SK-N-SH (cell line): Measurements from ENCODE around the gene AMPD2. TPM values are rescaled to one million over a fixed set of nuclear protein-coding genes. Genes with fewer than 3 reads are reported as not detected.

Experiments used
- CTCF ChIA-PET: fragments of 300-600, 350-600 bp; formaldehyde crosslinking; extraction: SDS; loops from one replicate; lab custom pipeline; 2021; lab: Yijun Ruan, JAX
- POLR2A ChIA-PET: fragments of 350-600 bp; sonication (Branson Sonifier 250); formaldehyde crosslinking; extraction: SDS; loops from one replicate; lab custom pipeline; 2020; ENCODE audit warnings: antibody characterized with exemption, inconsistent platforms; lab: Yijun Ruan, JAX
- DNase-seq: peaks from one replicate; pipeline ENCODE4 v3.0.0; 2012
- H2AFZ ChIP-seq: fragments of 200-600 bp; sonication (generic); 2 replicates; pipeline ENCODE4 v1.8.1; 2016; ENCODE audit warnings: antibody characterized with exemption, mild to moderate bottlenecking, low read depth
- H3F3A ChIP-seq: fragments of 200-600 bp; sonication (generic); replicated peaks from 2 replicates; pipeline ENCODE3; 2016; ENCODE audit warnings: antibody characterized with exemption, mild to moderate bottlenecking; ENCODE audit not compliant: insufficient read depth
- H3K27ac ChIP-seq, 2 experiments: fragments of 200-500 bp in 1 of 2; fragments of 200-600 bp in 1 of 2; sonication (Bioruptor generic) in 1 of 2; sonication (generic), shearing (Covaris generic) in 1 of 2; 2 replicates each; pipeline versions ENCODE4 v1.5.1 to v1.6.1; 2014 to 2016; ENCODE audit warnings: low read depth in 2 of 2, inconsistent platforms in 1 of 2, low read length in 1 of 2, mild to moderate bottlenecking in 1 of 2, mixed read lengths in 1 of 2
- H3K27me3 ChIP-seq: fragments of 200-600 bp; sonication (generic), shearing (Covaris generic); 2 replicates; pipeline ENCODE4 v1.6.1; 2016; ENCODE audit warnings: mixed run types; ENCODE audit not compliant: insufficient read depth
- H3K36me3 ChIP-seq, 2 experiments: fragments of 200-500 bp in 1 of 2; fragments of 200-600 bp in 1 of 2; sonication (Bioruptor generic) in 1 of 2; sonication (generic) in 1 of 2; replicated peaks in 1 of 2; 2 replicates each; pipeline versions ENCODE3 to v1.5.1; 2014 to 2016; ENCODE audit warnings: low read length in 1 of 2, mild to moderate bottlenecking in 1 of 2; ENCODE audit not compliant: insufficient read depth in 2 of 2, control insufficient read depth in 1 of 2
- H3K4me1 ChIP-seq, 2 experiments: fragments of 200-500 bp in 1 of 2; fragments of 200-600 bp in 1 of 2; sonication (Bioruptor generic) in 1 of 2; sonication (generic), shearing (Covaris generic) in 1 of 2; 2 replicates each; pipeline versions ENCODE4 v1.5.1 to v1.6.1; 2014 to 2016; ENCODE audit warnings: low read depth in 1 of 2, low read length in 1 of 2, mixed run types in 1 of 2; ENCODE audit not compliant: insufficient read depth in 2 of 2, control insufficient read depth in 1 of 2
- H3K4me2 ChIP-seq: fragments of 200-600 bp; sonication (generic), shearing (Covaris generic); 2 replicates; pipeline ENCODE4 v1.6.1; 2017; ENCODE audit warnings: mixed run types
- H3K4me3 ChIP-seq, 2 experiments: fragments of 200-500 bp in 1 of 2; fragments of 200-600 bp in 1 of 2; sonication (Bioruptor generic) in 1 of 2; sonication (generic), shearing (Covaris generic) in 1 of 2; 2 replicates each; pipeline versions ENCODE4 v1.5.1 to v1.8.1; 2014 to 2016; ENCODE audit warnings: low read depth in 2 of 2, inconsistent platforms in 1 of 2, low read length in 1 of 2, mild to moderate bottlenecking in 1 of 2, mixed read lengths in 1 of 2, moderate library complexity in 1 of 2
- H3K79me2 ChIP-seq: fragments of 200-600 bp; sonication (generic); 2 replicates; pipeline ENCODE4 v1.8.1; 2017; ENCODE audit warnings: mild to moderate bottlenecking; ENCODE audit not compliant: insufficient read depth
- H3K9ac ChIP-seq: fragments of 200-600 bp; sonication (generic); 2 replicates; pipeline ENCODE4 v1.6.1; 2017; ENCODE audit warnings: mixed run types
- H3K9me2 ChIP-seq: fragments of 200-600 bp; sonication (generic); 2 replicates; pipeline ENCODE4 v1.6.1; 2017; ENCODE audit warnings: mixed run types
- H3K9me3 ChIP-seq: fragments of 200-600 bp; sonication (generic); 2 replicates; pipeline ENCODE4 v1.6.1; 2017; ENCODE audit warnings: mixed run types, mild to moderate bottlenecking, moderate library complexity
- H4K20me1 ChIP-seq: fragments of 200-600 bp; sonication (generic); 2 replicates; pipeline ENCODE4 v1.6.1; 2017; ENCODE audit warnings: mild to moderate bottlenecking, mixed run types; ENCODE audit not compliant: insufficient read depth
- ELF1 ChIP-seq: IDR thresholded peaks from 2 replicates; pipeline ENCODE4 v1.4.0; 2012
- MEF2A ChIP-seq: IDR thresholded peaks from 2 replicates; pipeline ENCODE4 v1.4.0; 2012; ENCODE audit warnings: low read depth, borderline replicate concordance
- NFIC ChIP-seq: IDR thresholded peaks from 2 replicates; pipeline ENCODE4 v1.4.0; 2012; ENCODE audit warnings: borderline replicate concordance
- NRF1 ChIP-seq: IDR thresholded peaks from 2 replicates; pipeline ENCODE4 v1.6.1; 2012; ENCODE audit warnings: low read depth, mild to moderate bottlenecking, low read length
- RXRA ChIP-seq: IDR thresholded peaks from 2 replicates; pipeline ENCODE4 v1.4.0; 2012; ENCODE audit warnings: low read depth, mild to moderate bottlenecking, borderline replicate concordance
- TAF1 ChIP-seq: IDR thresholded peaks from 2 replicates; pipeline ENCODE4 v1.6.1; 2012; ENCODE audit warnings: low read depth, mild to moderate bottlenecking, low read length, moderate library complexity, borderline replicate concordance
- TCF12 ChIP-seq: IDR thresholded peaks from 2 replicates; pipeline ENCODE4 v1.4.0; 2012
- USF2 ChIP-seq: fragments of 150-350 bp; IDR thresholded peaks from 2 replicates; pipeline ENCODE4 v1.6.1; 2017; ENCODE audit warnings: antibody characterized with exemption, low read length, low read depth, borderline replicate concordance
- WGBS: methylation state at CpG from one replicate; pipeline ENCODE4 v1.1.6; 2017; ENCODE audit warnings: low lambda C conversion rate; 5-methylcytosine and 5-hydroxymethylcytosine counted together
- polyA plus RNA-seq, 3 experiments: library from polyadenylated mRNA; depleted of rRNA; stranded (reverse); fragments of >200 nt; gene quantifications; 2 replicates each; pipeline ENCODE4 v1.2.3, GENCODE V29; 2012
- TF ChIP-seq, protein P1 (sequence below): fragments of 200-600 bp; sonication (generic); IDR thresholded peaks from 2 replicates; pipeline ENCODE4 v1.6.1; 2017; ENCODE audit warnings: antibody characterized with exemption, mild to moderate bottlenecking, moderate library complexity
- TF ChIP-seq, protein P2 (sequence below): IDR thresholded peaks from 2 replicates; pipeline ENCODE4 v1.4.0; 2012; ENCODE audit warnings: low read depth, borderline replicate concordance
- TF ChIP-seq, protein P3 (sequence below): IDR thresholded peaks from 2 replicates; pipeline ENCODE4 v1.4.0; 2012; ENCODE audit warnings: low read depth, borderline replicate concordance

AMPD2 gene
- polyA plus RNA-seq, 1 of the 3 experiments (the other 2 are of a cell fraction): 59.1 TPM

DNA sequence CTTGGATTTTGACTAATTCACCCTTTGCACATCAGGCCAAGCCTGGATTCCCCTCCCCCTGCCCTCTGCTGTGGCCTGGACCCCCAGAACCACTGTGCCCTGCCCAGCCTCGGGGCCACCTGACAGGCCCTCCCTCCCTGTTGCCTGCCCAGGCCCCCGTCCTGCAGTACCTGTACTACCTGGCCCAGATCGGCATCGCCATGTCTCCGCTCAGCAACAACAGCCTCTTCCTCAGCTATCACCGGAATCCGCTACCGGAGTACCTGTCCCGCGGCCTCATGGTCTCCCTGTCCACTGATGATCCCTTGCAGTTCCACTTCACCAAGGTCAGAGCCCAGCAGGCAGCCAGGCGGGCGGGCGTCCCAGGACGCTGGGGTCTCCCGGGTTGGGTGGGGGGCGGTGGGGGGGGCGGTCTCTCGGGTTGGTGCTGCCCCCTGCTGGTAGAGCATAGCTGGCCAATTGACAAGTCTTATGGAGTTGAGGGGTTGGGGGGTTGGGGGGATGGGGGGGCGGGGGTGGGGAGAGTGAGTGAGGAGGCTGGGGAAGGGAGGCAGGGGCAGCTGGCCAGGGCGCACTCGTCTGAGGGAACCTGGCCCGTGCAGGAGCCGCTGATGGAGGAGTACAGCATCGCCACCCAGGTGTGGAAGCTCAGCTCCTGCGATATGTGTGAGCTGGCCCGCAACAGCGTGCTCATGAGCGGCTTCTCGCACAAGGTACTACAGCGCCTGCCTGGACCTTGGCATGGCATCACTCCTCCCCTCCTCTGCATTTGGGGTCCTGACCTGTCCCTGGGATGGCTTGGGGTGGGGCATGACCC, 10.7 kb downstream of the AMPD2 start:
- CTCF ChIA-PET: interaction anchor here (0.5 to 11.9 kb wide), 17 partner anchors 10 to 353 kb away, joined by 3 to 114 read pairs (median 4); partner anchors contain the start of genes AMPD2, GNAI3 and GNAT2
- Histone ChIP-seq H3K4me3 (no peak overlapping the region), H3K79me2 (no peaks in the 10 kb centered on the region), H3K27ac (peak overlapping the region in 1 of 2 experiments; percentile 97; a peak in 2 of 4 replicates), H3K36me3 (peaks cover 20 to 55% of the 10 kb centered on the region in 2 experiments), H3K9me2 (no peaks in the 10 kb centered on the region), H3F3A (peaks cover 4% of the 10 kb centered on the region), H3K4me2 (no peak overlapping the region), H4K20me1 (peaks cover 12% of the 10 kb centered on the region), H3K27me3 (no peaks in the 10 kb centered on the region), H3K9ac (no peak overlapping the region), H2AFZ (no peak overlapping the region), H3K9me3 (no peaks in the 10 kb centered on the region; the same call in 1 of the 2 replicates), H3K4me1 (peaks cover 0 to 46% of the 10 kb centered on the region in 2 experiments; a peak in 2 of 4 replicates)
- TF ChIP-seq, protein P1, sequence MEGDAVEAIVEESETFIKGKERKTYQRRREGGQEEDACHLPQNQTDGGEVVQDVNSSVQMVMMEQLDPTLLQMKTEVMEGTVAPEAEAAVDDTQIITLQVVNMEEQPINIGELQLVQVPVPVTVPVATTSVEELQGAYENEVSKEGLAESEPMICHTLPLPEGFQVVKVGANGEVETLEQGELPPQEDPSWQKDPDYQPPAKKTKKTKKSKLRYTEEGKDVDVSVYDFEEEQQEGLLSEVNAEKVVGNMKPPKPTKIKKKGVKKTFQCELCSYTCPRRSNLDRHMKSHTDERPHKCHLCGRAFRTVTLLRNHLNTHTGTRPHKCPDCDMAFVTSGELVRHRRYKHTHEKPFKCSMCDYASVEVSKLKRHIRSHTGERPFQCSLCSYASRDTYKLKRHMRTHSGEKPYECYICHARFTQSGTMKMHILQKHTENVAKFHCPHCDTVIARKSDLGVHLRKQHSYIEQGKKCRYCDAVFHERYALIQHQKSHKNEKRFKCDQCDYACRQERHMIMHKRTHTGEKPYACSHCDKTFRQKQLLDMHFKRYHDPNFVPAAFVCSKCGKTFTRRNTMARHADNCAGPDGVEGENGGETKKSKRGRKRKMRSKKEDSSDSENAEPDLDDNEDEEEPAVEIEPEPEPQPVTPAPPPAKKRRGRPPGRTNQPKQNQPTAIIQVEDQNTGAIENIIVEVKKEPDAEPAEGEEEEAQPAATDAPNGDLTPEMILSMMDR: 0 out of 2 replicates have a peak, but pooled peaks have one; percentile 4
- no peak for TF ChIP-seq MEF2A
- WGBS: 65% methylated on average over 15 of the region's 30 CpGs
- POLR2A ChIA-PET: interaction anchor here (4.3 kb wide), 1 partner anchor 82 kb away, joined by 26 read pairs; the partner anchor contains the start of gene GNAI3
- peak; percentile 84 for DNase-seq

DNA sequence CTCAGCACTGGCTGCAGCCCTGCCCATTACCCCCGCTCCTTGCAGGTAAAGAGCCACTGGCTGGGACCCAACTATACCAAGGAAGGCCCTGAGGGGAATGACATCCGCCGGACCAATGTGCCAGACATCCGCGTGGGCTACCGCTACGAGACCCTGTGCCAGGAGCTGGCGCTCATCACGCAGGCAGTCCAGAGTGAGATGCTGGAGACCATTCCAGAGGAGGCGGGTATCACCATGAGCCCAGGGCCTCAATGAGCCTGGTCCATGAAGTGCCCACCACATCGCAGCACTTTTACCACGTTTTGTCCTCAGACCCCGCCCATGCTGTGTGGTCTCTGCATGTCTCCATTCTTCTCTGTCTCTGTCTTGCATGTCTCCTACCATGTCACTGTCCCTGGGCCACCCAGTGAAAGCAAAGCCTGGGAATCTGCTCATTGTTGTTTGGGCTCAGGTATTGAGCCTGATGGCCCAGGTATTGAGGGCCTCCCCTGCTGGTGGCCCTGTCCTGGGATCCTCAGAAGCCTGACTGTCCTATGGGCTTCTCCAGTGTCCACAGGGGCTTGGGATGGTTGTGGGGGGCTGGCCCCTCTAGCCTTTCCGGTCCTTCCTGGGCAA, 11.4 kb downstream of the AMPD2 start:
- peaks cover 20 to 54% of the 10 kb centered on the region in 2 experiments for H3K36me3 ChIP-seq
- peaks cover 3 to 53% of the 10 kb centered on the region in 2 experiments; a peak in 3 of 4 replicates for H3K4me1 ChIP-seq
- no peak overlapping the region for H2AFZ ChIP-seq

More for the DNA sequence above, 11.4 kb downstream of the AMPD2 start:
- H3K9ac ChIP-seq: no peak overlapping the region
- peak overlapping the region in 1 of 2 experiments; percentile 97; a peak in 2 of 4 replicates for H3K27ac ChIP-seq
- no peaks in the 10 kb centered on the region; the same call in 1 of the 2 replicates for H3K9me3 ChIP-seq
- no peaks in the 10 kb centered on the region for H3K9me2 ChIP-seq
- CTCF ChIA-PET: interaction anchor here (0.9 to 11.9 kb wide), 13 partner anchors 9 to 175 kb away, joined by 3 to 114 read pairs (median 5); partner anchors contain the start of genes AMPD2, GNAI3 and GNAT2
- H3K4me2 ChIP-seq: no peak overlapping the region
- no peaks in the 10 kb centered on the region for H3K79me2 ChIP-seq
- TF ChIP-seq, protein P2, sequence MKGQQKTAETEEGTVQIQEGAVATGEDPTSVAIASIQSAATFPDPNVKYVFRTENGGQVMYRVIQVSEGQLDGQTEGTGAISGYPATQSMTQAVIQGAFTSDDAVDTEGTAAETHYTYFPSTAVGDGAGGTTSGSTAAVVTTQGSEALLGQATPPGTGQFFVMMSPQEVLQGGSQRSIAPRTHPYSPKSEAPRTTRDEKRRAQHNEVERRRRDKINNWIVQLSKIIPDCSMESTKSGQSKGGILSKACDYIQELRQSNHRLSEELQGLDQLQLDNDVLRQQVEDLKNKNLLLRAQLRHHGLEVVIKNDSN: no peak
- TF ChIP-seq USF2 (no peak), ELF1 (no peak), TCF12 (no peak), TAF1 (no peak), NRF1 (no peak), RXRA (no peak), NFIC (no peak)
- TF ChIP-seq, protein P3, sequence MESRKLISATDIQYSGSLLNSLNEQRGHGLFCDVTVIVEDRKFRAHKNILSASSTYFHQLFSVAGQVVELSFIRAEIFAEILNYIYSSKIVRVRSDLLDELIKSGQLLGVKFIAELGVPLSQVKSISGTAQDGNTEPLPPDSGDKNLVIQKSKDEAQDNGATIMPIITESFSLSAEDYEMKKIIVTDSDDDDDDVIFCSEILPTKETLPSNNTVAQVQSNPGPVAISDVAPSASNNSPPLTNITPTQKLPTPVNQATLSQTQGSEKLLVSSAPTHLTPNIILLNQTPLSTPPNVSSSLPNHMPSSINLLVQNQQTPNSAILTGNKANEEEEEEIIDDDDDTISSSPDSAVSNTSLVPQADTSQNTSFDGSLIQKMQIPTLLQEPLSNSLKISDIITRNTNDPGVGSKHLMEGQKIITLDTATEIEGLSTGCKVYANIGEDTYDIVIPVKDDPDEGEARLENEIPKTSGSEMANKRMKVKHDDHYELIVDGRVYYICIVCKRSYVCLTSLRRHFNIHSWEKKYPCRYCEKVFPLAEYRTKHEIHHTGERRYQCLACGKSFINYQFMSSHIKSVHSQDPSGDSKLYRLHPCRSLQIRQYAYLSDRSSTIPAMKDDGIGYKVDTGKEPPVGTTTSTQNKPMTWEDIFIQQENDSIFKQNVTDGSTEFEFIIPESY: no peak
- TF ChIP-seq, all 33 proteins: peak for 0
- Histone ChIP-seq H3F3A (peaks cover 4% of the 10 kb centered on the region), H3K4me3 (no peak overlapping the region), H4K20me1 (peaks cover 7% of the 10 kb centered on the region; the same call in 1 of the 2 replicates), H3K27me3 (no peaks in the 10 kb centered on the region)
- POLR2A ChIA-PET: interaction anchor here (1.7 to 4.3 kb wide), 3 partner anchors 10 to 82 kb away, joined by 7 to 26 read pairs (median 8); partner anchors contain the start of gene GNAI3
- DNase-seq: peak; percentile 14
- 92% methylated on average over 3 of the region's 14 CpGs for WGBS
